ENCODE results near the gene KIF26B.

- TF ChIP-seq CTCF (IDR thresholded peaks at IDR 0.05; ENCODE audit: low read depth, low read length) (no peak), EZH2phosphoT487 (IDR thresholded peaks at IDR 0.05; ENCODE audit: low read depth) (no peak)
Measured at GRCh38 chr1:245693941-245694752, 539.4 kb downstream of the KIF26B start.

Data from OCI-LY3 (cell line).